ENCODE data around the gene SEZ6L2.

DNA sequence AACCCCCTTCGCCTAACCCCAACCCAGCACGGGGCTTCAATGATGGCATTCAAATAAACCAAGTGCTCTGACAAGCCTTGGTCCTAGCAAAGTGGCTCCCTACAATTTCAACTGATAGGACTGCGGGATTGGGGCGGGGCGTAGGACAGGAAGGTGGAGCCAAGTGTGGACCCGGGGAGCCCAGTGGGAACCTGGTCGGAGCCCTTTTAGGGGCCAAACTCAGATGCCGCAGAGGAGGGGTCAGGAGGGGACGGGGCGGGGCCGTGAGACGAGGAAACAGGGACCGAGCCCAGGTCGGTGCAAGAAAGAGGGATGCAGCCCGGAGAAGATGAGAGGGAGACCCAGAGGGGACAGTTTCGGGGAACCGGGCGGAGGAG lies 23.1 kb downstream of the SEZ6L2 start:
- TF ChIP-seq, protein P1, sequence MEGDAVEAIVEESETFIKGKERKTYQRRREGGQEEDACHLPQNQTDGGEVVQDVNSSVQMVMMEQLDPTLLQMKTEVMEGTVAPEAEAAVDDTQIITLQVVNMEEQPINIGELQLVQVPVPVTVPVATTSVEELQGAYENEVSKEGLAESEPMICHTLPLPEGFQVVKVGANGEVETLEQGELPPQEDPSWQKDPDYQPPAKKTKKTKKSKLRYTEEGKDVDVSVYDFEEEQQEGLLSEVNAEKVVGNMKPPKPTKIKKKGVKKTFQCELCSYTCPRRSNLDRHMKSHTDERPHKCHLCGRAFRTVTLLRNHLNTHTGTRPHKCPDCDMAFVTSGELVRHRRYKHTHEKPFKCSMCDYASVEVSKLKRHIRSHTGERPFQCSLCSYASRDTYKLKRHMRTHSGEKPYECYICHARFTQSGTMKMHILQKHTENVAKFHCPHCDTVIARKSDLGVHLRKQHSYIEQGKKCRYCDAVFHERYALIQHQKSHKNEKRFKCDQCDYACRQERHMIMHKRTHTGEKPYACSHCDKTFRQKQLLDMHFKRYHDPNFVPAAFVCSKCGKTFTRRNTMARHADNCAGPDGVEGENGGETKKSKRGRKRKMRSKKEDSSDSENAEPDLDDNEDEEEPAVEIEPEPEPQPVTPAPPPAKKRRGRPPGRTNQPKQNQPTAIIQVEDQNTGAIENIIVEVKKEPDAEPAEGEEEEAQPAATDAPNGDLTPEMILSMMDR (conservative IDR thresholded peaks at IDR 0.05) = no peak
- no peak for TF ChIP-seq EZH2 (IDR thresholded peaks at IDR 0.05; ENCODE audit: low read depth)

All from PC-9 (cell line).